ENCODE measurements around the gene NPTX1.

NPTX1 gene

GRCh38 chr17:80478487-80479245 is 2.3 kb upstream of the NPTX1 start:
- DNase-seq (no peak), ATAC-seq (no peak)

- DNase-seq (peak; percentile 57), ATAC-seq (peak; percentile 47)
Observed at GRCh38 chr17:80477647-80478478, 1.5 kb upstream of the NPTX1 start.

- ATAC-seq (no peak), DNase-seq (no peak)
Observed at GRCh38 chr17:80476877-80477646, 655 bp upstream of the NPTX1 start.

- no peak for ATAC-seq
- no peak for DNase-seq
Observed at GRCh38 chr17:80474961-80475909, 1.2 kb downstream of the NPTX1 start.

- ATAC-seq: no peak
- no peak for DNase-seq
Observed at GRCh38 chr17:80474231-80474960, 2.0 kb downstream of the NPTX1 start.

GRCh38 chr17:80473701-80474100 is 2.7 kb downstream of the NPTX1 start:
- DNase-seq (no peak), ATAC-seq (no peak)

GRCh38 chr17:80472996-80473395 is 3.4 kb downstream of the NPTX1 start:
- ATAC-seq (no peak), DNase-seq (no peak)

- DNase-seq (no peak), ATAC-seq (no peak)
Observed at GRCh38 chr17:80471922-80472321, 4.5 kb downstream of the NPTX1 start.

GRCh38 chr17:80470603-80471002 is 5.8 kb downstream of the NPTX1 start:
- DNase-seq (no peak), ATAC-seq (no peak)

GRCh38 chr17:80469667-80470066 is 6.7 kb downstream of the NPTX1 start:
- ATAC-seq (no peak), DNase-seq (no peak)

GRCh38 chr17:80468781-80469493 is 7.5 kb downstream of the NPTX1 start:
- ATAC-seq: no peak

GRCh38 chr17:80468242-80468641 is 8.2 kb downstream of the NPTX1 start:
- ATAC-seq (no peak), DNase-seq (no peak)

More at GRCh38 chr17:80468781-80469493, 7.5 kb downstream of the NPTX1 start:
- DNase-seq: no peak

GRCh38 chr17:80466188-80466705 is 10.2 kb downstream of the NPTX1 start:
- DNase-seq (no peak), ATAC-seq (no peak)

- DNase-seq: no peak
- no peak for ATAC-seq
Observed at GRCh38 chr17:80465327-80465974, 11.0 kb downstream of the NPTX1 start.

GRCh38 chr17:80464486-80464885 is 11.9 kb downstream of the NPTX1 start:
- no peak for ATAC-seq
- no peak for DNase-seq

- ATAC-seq (no peak), DNase-seq (no peak)
Observed at GRCh38 chr17:80463784-80464400, 12.5 kb downstream of the NPTX1 start.

- DNase-seq (no peak), ATAC-seq (no peak)
Observed at GRCh38 chr17:80461528-80462160, 14.8 kb downstream of the NPTX1 start.

- no peak for ATAC-seq
- no peak for DNase-seq
Observed at GRCh38 chr17:80460429-80460834, 16.0 kb downstream of the NPTX1 start.
